KMS-11 (cell line): ENCODE data around the gene RPP40.

Experiments
- H2AFZ ChIP-seq: fragments of 200-600 bp; sonication (generic); 2 replicates; pipeline ENCODE4 v1.6.1; 2016; ENCODE audit warnings: antibody characterized with exemption, mixed run types, low read depth
- H3K27ac ChIP-seq: fragments of 200-600 bp; sonication (generic); 2 replicates; pipeline ENCODE4 v1.6.1; 2016; ENCODE audit warnings: mild to moderate bottlenecking, mixed run types
- H3K27me3 ChIP-seq: fragments of 200-600 bp; sonication (generic); 2 replicates; pipeline ENCODE4 v1.6.1; 2017; ENCODE audit warnings: mild to moderate bottlenecking, low read depth, mixed run types, moderate library complexity; ENCODE audit not compliant: insufficient read depth
- H3K36me3 ChIP-seq: fragments of 200-600 bp; sonication (generic); 2 replicates; pipeline ENCODE4 v1.6.1; 2017; ENCODE audit warnings: mild to moderate bottlenecking, mixed run types; ENCODE audit not compliant: insufficient read depth
- H3K4me1 ChIP-seq: fragments of 200-600 bp; sonication (generic); 2 replicates; pipeline ENCODE4 v1.6.1; 2016; ENCODE audit warnings: mild to moderate bottlenecking, low read depth, mixed run types; ENCODE audit not compliant: poor library complexity, severe bottlenecking
- H3K4me2 ChIP-seq: fragments of 200-600 bp; sonication (generic); 2 replicates; pipeline ENCODE4 v1.7.0; 2016; ENCODE audit warnings: mild to moderate bottlenecking, mixed run types
- H3K4me3 ChIP-seq: fragments of 200-600 bp; sonication (generic); IDR thresholded peaks from 2 replicates; pipeline ENCODE4 v1.6.1; 2017; ENCODE audit warnings: low read depth, low read length, mixed read lengths; ENCODE audit not compliant: insufficient read depth
- H3K79me2 ChIP-seq: fragments of 200-600 bp; sonication (generic); 2 replicates; pipeline ENCODE4 v1.6.1; 2016; ENCODE audit warnings: low read depth, mixed run types; ENCODE audit not compliant: insufficient read depth
- H3K9ac ChIP-seq: fragments of 200-600 bp; sonication (generic); 2 replicates; pipeline ENCODE4 v1.6.1; 2016; ENCODE audit warnings: mild to moderate bottlenecking, mixed run types
- H4K20me1 ChIP-seq: fragments of 200-600 bp; sonication (generic); 2 replicates; pipeline ENCODE4 v1.6.1; 2016; ENCODE audit warnings: mild to moderate bottlenecking, mixed run types; ENCODE audit not compliant: insufficient read depth
- TF ChIP-seq, protein P1 (sequence below): fragments of 200-600 bp; sonication (generic); conservative IDR thresholded peaks from 2 replicates; pipeline ENCODE4 v1.6.1; 2017; ENCODE audit warnings: low read depth, mild to moderate bottlenecking, antibody characterized with exemption, low read length, moderate library complexity, mixed read lengths

RPP40 gene

DNA sequence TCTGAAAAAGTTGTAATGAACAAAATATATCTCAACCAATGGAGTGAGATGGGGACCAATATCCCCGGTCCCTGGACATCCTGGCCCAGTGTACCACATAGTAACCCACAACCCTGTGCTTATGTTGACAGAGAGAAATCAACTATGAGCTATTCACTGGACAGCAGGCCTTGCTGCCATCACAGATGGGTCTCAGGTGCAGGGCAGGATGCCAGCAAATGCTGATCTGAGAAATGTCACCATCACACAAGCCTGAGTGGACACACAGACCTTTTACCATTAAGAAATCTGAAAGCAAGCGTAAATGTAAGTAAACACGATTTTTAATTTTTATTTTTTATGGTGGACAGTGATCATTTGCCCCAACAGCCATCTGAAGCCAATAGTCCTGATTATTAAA, 9.1 kb downstream of the RPP40 start:
- H3K9ac ChIP-seq, result no peak overlapping the region
- no peaks in the 10 kb centered on the region for H3K79me2 ChIP-seq
- TF ChIP-seq, protein P1, sequence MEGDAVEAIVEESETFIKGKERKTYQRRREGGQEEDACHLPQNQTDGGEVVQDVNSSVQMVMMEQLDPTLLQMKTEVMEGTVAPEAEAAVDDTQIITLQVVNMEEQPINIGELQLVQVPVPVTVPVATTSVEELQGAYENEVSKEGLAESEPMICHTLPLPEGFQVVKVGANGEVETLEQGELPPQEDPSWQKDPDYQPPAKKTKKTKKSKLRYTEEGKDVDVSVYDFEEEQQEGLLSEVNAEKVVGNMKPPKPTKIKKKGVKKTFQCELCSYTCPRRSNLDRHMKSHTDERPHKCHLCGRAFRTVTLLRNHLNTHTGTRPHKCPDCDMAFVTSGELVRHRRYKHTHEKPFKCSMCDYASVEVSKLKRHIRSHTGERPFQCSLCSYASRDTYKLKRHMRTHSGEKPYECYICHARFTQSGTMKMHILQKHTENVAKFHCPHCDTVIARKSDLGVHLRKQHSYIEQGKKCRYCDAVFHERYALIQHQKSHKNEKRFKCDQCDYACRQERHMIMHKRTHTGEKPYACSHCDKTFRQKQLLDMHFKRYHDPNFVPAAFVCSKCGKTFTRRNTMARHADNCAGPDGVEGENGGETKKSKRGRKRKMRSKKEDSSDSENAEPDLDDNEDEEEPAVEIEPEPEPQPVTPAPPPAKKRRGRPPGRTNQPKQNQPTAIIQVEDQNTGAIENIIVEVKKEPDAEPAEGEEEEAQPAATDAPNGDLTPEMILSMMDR, result no peak
- H3K27me3 ChIP-seq, result no peaks in the 10 kb centered on the region
- H2AFZ ChIP-seq, result no peak overlapping the region
- H3K4me3 ChIP-seq, result no peak overlapping the region
- no peak overlapping the region for H3K27ac ChIP-seq
- no peak overlapping the region for H3K4me2 ChIP-seq
- no peaks in the 10 kb centered on the region for H3K4me1 ChIP-seq
- H3K36me3 ChIP-seq, result no peaks in the 10 kb centered on the region; the same call in 1 of the 2 replicates
- no peaks in the 10 kb centered on the region for H4K20me1 ChIP-seq

DNA sequence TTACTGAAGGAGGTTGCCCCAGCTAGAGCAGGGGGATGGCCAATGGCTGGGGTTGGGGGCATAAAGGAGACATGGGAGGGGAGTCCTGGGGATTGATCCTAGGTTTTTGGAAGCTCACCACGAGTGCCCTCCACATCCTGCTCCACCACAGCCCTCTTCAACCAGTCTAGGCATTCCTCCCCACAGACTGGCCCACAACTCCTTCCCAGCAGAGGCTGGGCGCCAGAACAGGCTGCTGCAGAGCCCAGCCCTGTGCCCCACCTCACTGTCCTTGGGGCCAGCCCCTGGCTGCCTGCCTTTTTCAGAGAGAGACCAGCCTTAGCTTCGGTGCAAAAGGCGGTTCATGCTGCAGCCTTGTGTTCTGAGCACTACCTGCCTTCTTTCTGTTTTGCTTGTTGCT, 16.4 kb downstream of the RPP40 start:
- H3K27me3 ChIP-seq, result no peaks in the 10 kb centered on the region
- H3K4me1 ChIP-seq, result peaks cover 10% of the 10 kb centered on the region
- H3K79me2 ChIP-seq, result no peaks in the 10 kb centered on the region
- no peak overlapping the region for H3K4me2 ChIP-seq
- TF ChIP-seq, protein P1, result no peak
- H3K36me3 ChIP-seq, result no peaks in the 10 kb centered on the region
- H3K27ac ChIP-seq, result no peak overlapping the region
- no peak overlapping the region for H2AFZ ChIP-seq
- H4K20me1 ChIP-seq, result no peaks in the 10 kb centered on the region
- no peak overlapping the region for H3K9ac ChIP-seq
- H3K4me3 ChIP-seq, result no peak overlapping the region

GRCh38 chr6:4986999-4987398, 16.8 kb downstream of the RPP40 start:
- TF ChIP-seq, protein P1, result no peak
- Histone ChIP-seq H3K36me3 (no peaks in the 10 kb centered on the region), H4K20me1 (no peaks in the 10 kb centered on the region), H3K27ac (no peak overlapping the region), H2AFZ (no peak overlapping the region), H3K27me3 (no peaks in the 10 kb centered on the region), H3K4me2 (no peak overlapping the region), H3K4me1 (peaks cover 10% of the 10 kb centered on the region), H3K4me3 (no peak overlapping the region), H3K79me2 (no peaks in the 10 kb centered on the region), H3K9ac (no peak overlapping the region)

GRCh38 chr6:4983322-4983721, 20.5 kb downstream of the RPP40 start:
- Histone ChIP-seq H2AFZ (no peak overlapping the region), H3K79me2 (no peaks in the 10 kb centered on the region), H3K27me3 (no peaks in the 10 kb centered on the region), H3K27ac (no peak overlapping the region), H3K36me3 (no peaks in the 10 kb centered on the region), H3K4me2 (no peak overlapping the region), H4K20me1 (no peaks in the 10 kb centered on the region), H3K4me1 (peaks cover 10% of the 10 kb centered on the region), H3K4me3 (no peak overlapping the region), H3K9ac (no peak overlapping the region)
- TF ChIP-seq, protein P1, result no peak

GRCh38 chr6:4981761-4982160, 22.1 kb downstream of the RPP40 start:
- H4K20me1 ChIP-seq, result no peaks in the 10 kb centered on the region
- no peak overlapping the region for H3K9ac ChIP-seq
- H3K27me3 ChIP-seq, result no peaks in the 10 kb centered on the region

More at GRCh38 chr6:4981761-4982160, 22.1 kb downstream of the RPP40 start:
- Histone ChIP-seq H3K4me1 (no peaks in the 10 kb centered on the region), H3K4me3 (no peak overlapping the region), H3K27ac (no peak overlapping the region), H2AFZ (no peak overlapping the region), H3K4me2 (no peak overlapping the region), H3K79me2 (no peaks in the 10 kb centered on the region), H3K36me3 (no peaks in the 10 kb centered on the region)
- TF ChIP-seq, protein P1, result no peak
